Activated B cell treated with CpG ODN at 0.5 μM for 24 hours (primary cell): ENCODE data around the gene TRIP13. TPM values are rescaled to one million over a fixed set of nuclear protein-coding genes. Genes with fewer than 3 reads are reported as not detected.
"Not testable (repeated sequence)": the region's sequence is repeated elsewhere in the genome, so short reads cannot be mapped to it uniquely, and the experiment has no call there.

Source experiments
- ATAC-seq: fragments of 200-7000 bp; cut with Tn5 transposase; one replicate; pipeline ENCODE4 v1.10.0; 2021; ENCODE audit warnings: low read depth, mild to moderate bottlenecking, moderate library complexity
- CTCF ChIA-PET: fragments of 350-600 bp; sonication (Branson Sonifier 250); formaldehyde crosslinking; loops from one replicate; lab custom pipeline; 2021; ENCODE audit warnings: antibody characterized with exemption; lab: Charles Lee
- POLR2A ChIA-PET: fragments of 350-600 bp; sonication (Branson Sonifier 250); formaldehyde crosslinking; loops from one replicate; lab custom pipeline; 2021; ENCODE audit warnings: antibody characterized with exemption; lab: Charles Lee
- DNase-seq: peaks from one replicate; pipeline ENCODE4 v3.0.0; 2022
- H3K27ac Mint-ChIP-seq: one replicate; pipeline ENCODE4 v1.8.0; 2020; ENCODE audit warnings: mixed read lengths
- H3K27me3 Mint-ChIP-seq: one replicate; pipeline ENCODE4 v1.8.0; 2021; ENCODE audit warnings: mixed read lengths
- H3K36me3 Mint-ChIP-seq: one replicate; pipeline ENCODE4 v1.8.0; 2021; ENCODE audit warnings: low read depth, mixed read lengths
- H3K4me1 Mint-ChIP-seq: one replicate; pipeline ENCODE4 v1.8.0; 2021; ENCODE audit warnings: mixed read lengths
- H3K4me3 Mint-ChIP-seq: one replicate; pipeline ENCODE4 v1.8.0; 2020; ENCODE audit warnings: mild to moderate bottlenecking, mixed read lengths
- H3K9me3 Mint-ChIP-seq: one replicate; pipeline ENCODE4 v1.8.0; 2020; ENCODE audit warnings: mixed read lengths
- CTCF ChIP-seq: fragments of 200-600 bp; IDR thresholded peaks from one replicate; pipeline ENCODE4 v1.8.0; 2022; ENCODE audit warnings: antibody characterized with exemption, mild to moderate bottlenecking
- intact Hi-C: fragments of 100-400 bp; cut with micrococcal nuclease; formaldehyde crosslinking; loops from one replicate; pipeline ENCODE4 v1.15.1; 2024
- total RNA-seq: library from RNA; stranded (reverse); gene quantifications from 2 replicates; pipeline ENCODE4 v1.2.3, GENCODE V29; 2022

Gene TRIP13
- total RNA-seq, 1 donor from 2014 or later, result 4.1 TPM

- H3K4me1 Mint-ChIP-seq, result no peaks in the 10 kb centered on the region
- no peaks in the 10 kb centered on the region for H3K27me3 Mint-ChIP-seq
- H3K4me3 Mint-ChIP-seq, result no peak overlapping the region
- H3K27ac Mint-ChIP-seq, result no peak overlapping the region
- H3K9me3 Mint-ChIP-seq, result no peaks in the 10 kb centered on the region
- CTCF ChIA-PET, result interaction anchor here (1.3 kb wide), 1 partner anchor 252 kb away, joined by 5 read pairs; no protein-coding TSS in a partner anchor
- DNase-seq (no peak), ATAC-seq (no peak)
- intact Hi-C loops, result no loop called here
- POLR2A ChIA-PET, result no interaction called here
- no peak for TF ChIP-seq CTCF
- peaks cover 1% of the 10 kb centered on the region for H3K36me3 Mint-ChIP-seq
Measured at GRCh38 chr5:915946-916345, 23.3 kb downstream of the TRIP13 start.

- Mint-ChIP-seq H3K27ac (no peak overlapping the region), H3K4me1 (no peaks in the 10 kb centered on the region), H3K4me3 (no peak overlapping the region), H3K9me3 (no peaks in the 10 kb centered on the region), H3K36me3 (peaks cover 1% of the 10 kb centered on the region), H3K27me3 (no peaks in the 10 kb centered on the region)
- ATAC-seq (no peak), DNase-seq (no peak)
- no peak for TF ChIP-seq CTCF
- POLR2A ChIA-PET, result no interaction called here
- intact Hi-C loops, result no loop called here
- CTCF ChIA-PET, result interaction anchor here (1.3 kb wide), 1 partner anchor 251 kb away, joined by 5 read pairs; no protein-coding TSS in a partner anchor
Measured at GRCh38 chr5:916441-917293, 24.0 kb downstream of the TRIP13 start.

GRCh38 chr5:918717-919116 lies 26.0 kb downstream of the TRIP13 start:
- DNase-seq, H3K27me3 Mint-ChIP-seq, H3K27ac Mint-ChIP-seq, CTCF ChIA-PET, H3K4me1 Mint-ChIP-seq, ATAC-seq, intact Hi-C loops, H3K4me3 Mint-ChIP-seq, H3K9me3 Mint-ChIP-seq, H3K36me3 Mint-ChIP-seq: not testable (repeated sequence)
- POLR2A ChIA-PET, result interaction anchor here (1.2 kb wide), 1 partner anchor 98 kb away, joined by 3 read pairs; no protein-coding TSS in a partner anchor

GRCh38 chr5:919356-920000 lies 26.8 kb downstream of the TRIP13 start:
- intact Hi-C loops, result no loop called here
- ATAC-seq (no peak), DNase-seq (no peak)
- no peak overlapping the region for H3K27ac Mint-ChIP-seq
- H3K4me3 Mint-ChIP-seq, result no peak overlapping the region
- peaks cover 1% of the 10 kb centered on the region for H3K36me3 Mint-ChIP-seq
- H3K4me1 Mint-ChIP-seq, result no peaks in the 10 kb centered on the region
- POLR2A ChIA-PET, result interaction anchor here (1.2 kb wide), 1 partner anchor 98 kb away, joined by 3 read pairs; no protein-coding TSS in a partner anchor
- no peak for TF ChIP-seq CTCF
- no peaks in the 10 kb centered on the region for H3K27me3 Mint-ChIP-seq
- CTCF ChIA-PET, result interaction anchor here (1.3 to 1.5 kb wide), 2 partner anchors 16 to 249 kb away, joined by 4 to 5 read pairs; no protein-coding TSS in a partner anchor
- no peaks in the 10 kb centered on the region for H3K9me3 Mint-ChIP-seq

- ChIA-PET CTCF (interaction anchor here (1.3 to 1.5 kb wide), 2 partner anchors 17 to 248 kb away, joined by 4 to 5 read pairs; no protein-coding TSS in a partner anchor), POLR2A (interaction anchor here (0.6 kb wide), 1 partner anchor 109 kb away, joined by 5 read pairs; no protein-coding TSS in a partner anchor)
- Mint-ChIP-seq H3K27me3 (peaks cover 6% of the 10 kb centered on the region), H3K27ac (no peak overlapping the region), H3K4me1 (no peaks in the 10 kb centered on the region), H3K9me3 (no peaks in the 10 kb centered on the region), H3K36me3 (peaks cover 1% of the 10 kb centered on the region), H3K4me3 (no peak overlapping the region)
- DNase-seq (no peak), ATAC-seq (no peak)
- no peak for TF ChIP-seq CTCF
- intact Hi-C loops, result no loop called here
Measured at GRCh38 chr5:920321-920720, 27.6 kb downstream of the TRIP13 start.
